ENCODE data around the gene ATOH8. TPM values are rescaled to one million over a fixed set of nuclear protein-coding genes. Genes with fewer than 3 reads are reported as not detected.
A peak's percentile ranks its signal among the peaks of the same experiment; 100 is the strongest.

The ATOH8 gene
- polyA plus RNA-seq, 2 of the 4 experiments (the other 2 are of a cell fraction) = 1.8 to 20.0 TPM

DNA sequence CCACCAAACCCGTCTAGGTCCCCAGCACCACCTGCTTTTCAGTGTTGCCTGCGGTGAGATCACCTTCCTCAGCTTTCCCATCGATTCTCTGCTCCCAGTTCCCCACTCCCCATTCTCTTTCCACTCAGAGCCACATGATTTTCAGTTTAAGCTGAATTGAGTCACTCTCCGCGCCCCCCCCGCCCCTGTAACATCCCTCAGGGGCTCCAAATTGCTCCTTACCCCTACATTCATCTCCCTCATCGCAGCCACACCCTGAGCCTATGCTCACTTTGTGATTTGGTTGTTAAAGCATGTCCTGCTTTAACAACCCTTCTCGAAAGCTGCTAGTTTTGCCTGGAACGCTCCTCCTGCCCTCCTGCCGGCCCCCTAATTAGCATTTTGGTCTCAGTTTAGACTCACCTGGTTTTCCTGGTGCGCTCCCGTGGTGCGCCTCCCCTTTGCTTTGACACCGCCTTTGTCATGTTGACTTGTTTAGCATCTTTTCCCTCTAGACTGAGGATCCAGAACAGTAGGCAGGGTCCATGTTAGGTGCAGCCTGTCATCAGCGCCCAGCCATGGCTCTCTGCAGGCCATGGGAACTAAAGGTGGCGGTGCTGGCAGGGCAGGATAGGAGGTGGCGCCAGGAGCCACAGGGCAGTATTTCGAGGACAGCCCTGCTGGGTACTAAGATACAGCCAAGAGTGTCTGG lies 74.2 kb downstream of the ATOH8 start:
- POLR2A ChIA-PET = interaction anchor here (0.6 to 2.0 kb wide), 3 partner anchors 75 to 367 kb away, joined by 3 to 11 read pairs (median 4); partner anchors contain the start of gene IMMT
- CTCF ChIA-PET = interaction anchor here (0.5 to 35.1 kb wide), 105 partner anchors 8 to 543 kb away, joined by 3 to 1675 read pairs (median 5); partner anchors contain the start of genes ATOH8, MRPL35, POLR1A and PTCD3
- peak; percentile 8 to 16; a peak in 4 of 6 replicates for ATAC-seq
- DNase-seq (ENCODE audit: low read depth in 1 of 2, low spot score in 1 of 2) = no peak
- H3K27ac ChIP-seq = peak overlapping the region; percentile 74 to 84
- WGBS (ENCODE audit: missing lambda C conversion rate) = 68% methylated on average over 18 of the region's 18 CpGs
- H3K9me3 ChIP-seq = no peaks in the 10 kb centered on the region
- peak overlapping the region; percentile 87 for H3K4me2 ChIP-seq
- peak overlapping the region; percentile 21; the same call in 1 of the 3 replicates for H3K4me3 ChIP-seq
- TF ChIP-seq, protein P1, sequence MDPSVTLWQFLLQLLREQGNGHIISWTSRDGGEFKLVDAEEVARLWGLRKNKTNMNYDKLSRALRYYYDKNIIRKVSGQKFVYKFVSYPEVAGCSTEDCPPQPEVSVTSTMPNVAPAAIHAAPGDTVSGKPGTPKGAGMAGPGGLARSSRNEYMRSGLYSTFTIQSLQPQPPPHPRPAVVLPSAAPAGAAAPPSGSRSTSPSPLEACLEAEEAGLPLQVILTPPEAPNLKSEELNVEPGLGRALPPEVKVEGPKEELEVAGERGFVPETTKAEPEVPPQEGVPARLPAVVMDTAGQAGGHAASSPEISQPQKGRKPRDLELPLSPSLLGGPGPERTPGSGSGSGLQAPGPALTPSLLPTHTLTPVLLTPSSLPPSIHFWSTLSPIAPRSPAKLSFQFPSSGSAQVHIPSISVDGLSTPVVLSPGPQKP (IDR thresholded peaks at IDR 0.05; ENCODE audit: low read depth, low read length) = no peak
- TF ChIP-seq RNF2 (IDR thresholded peaks at IDR 0.05; ENCODE audit: borderline replicate concordance, low read depth) (no peak), CBX8 (IDR thresholded peaks at IDR 0.05) (no peak), CHD4 (IDR thresholded peaks at IDR 0.05; ENCODE audit: borderline replicate concordance) (no peak), RFX5 (IDR thresholded peaks at IDR 0.05) (no peak), HEYL (CRISPR knock-in tag; IDR thresholded peaks at IDR 0.05) (no peak), EHMT2 (IDR thresholded peaks at IDR 0.05; ENCODE audit: low read depth) (no peak), ESRRA (IDR thresholded peaks at IDR 0.05; ENCODE audit: borderline replicate concordance, low read length) (no peak), JUN (IDR thresholded peaks at IDR 0.05) (no peak), GATA3 (IDR thresholded peaks at IDR 0.05; ENCODE audit: borderline replicate concordance) (no peak), JUNB (IDR thresholded peaks at IDR 0.05) (no peak)
- TF ChIP-seq, protein P2, sequence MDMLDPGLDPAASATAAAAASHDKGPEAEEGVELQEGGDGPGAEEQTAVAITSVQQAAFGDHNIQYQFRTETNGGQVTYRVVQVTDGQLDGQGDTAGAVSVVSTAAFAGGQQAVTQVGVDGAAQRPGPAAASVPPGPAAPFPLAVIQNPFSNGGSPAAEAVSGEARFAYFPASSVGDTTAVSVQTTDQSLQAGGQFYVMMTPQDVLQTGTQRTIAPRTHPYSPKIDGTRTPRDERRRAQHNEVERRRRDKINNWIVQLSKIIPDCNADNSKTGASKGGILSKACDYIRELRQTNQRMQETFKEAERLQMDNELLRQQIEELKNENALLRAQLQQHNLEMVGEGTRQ (IDR thresholded peaks at IDR 0.05) = no peak
- TF ChIP-seq, protein P3, sequence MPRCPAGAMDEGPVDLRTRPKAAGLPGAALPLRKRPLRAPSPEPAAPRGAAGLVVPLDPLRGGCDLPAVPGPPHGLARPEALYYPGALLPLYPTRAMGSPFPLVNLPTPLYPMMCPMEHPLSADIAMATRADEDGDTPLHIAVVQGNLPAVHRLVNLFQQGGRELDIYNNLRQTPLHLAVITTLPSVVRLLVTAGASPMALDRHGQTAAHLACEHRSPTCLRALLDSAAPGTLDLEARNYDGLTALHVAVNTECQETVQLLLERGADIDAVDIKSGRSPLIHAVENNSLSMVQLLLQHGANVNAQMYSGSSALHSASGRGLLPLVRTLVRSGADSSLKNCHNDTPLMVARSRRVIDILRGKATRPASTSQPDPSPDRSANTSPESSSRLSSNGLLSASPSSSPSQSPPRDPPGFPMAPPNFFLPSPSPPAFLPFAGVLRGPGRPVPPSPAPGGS (IDR thresholded peaks at IDR 0.05) = no peak
- TF ChIP-seq, protein P4, sequence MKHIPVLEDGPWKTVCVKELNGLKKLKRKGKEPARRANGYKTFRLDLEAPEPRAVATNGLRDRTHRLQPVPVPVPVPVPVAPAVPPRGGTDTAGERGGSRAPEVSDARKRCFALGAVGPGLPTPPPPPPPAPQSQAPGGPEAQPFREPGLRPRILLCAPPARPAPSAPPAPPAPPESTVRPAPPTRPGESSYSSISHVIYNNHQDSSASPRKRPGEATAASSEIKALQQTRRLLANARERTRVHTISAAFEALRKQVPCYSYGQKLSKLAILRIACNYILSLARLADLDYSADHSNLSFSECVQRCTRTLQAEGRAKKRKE (CRISPR knock-in tag; IDR thresholded peaks at IDR 0.05; ENCODE audit: low read depth) = no peak
- FAIRE-seq = no peak
- peaks cover 8% of the 10 kb centered on the region for H3K4me1 ChIP-seq

DNA sequence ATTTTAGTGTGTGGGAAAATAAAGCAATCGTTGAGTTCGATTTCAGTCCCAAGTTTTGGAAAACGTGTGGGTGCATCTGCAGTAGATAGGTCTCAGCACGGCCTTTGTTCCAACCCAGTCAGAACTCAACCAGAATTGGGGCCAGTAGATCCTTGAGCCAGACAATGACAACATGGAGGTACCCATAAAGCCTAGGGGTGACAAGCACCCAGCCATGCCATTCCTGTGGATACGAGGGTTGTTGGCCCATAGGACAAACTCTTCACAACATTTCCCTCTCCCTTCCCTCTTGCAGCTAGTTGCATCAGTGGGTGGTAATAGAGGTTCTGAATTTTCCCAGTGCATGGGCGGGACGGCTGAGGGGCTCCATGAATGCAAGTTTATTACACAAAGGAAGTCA lies 74.9 kb downstream of the ATOH8 start:
- no peak for DNase-seq (ENCODE audit: low read depth in 1 of 2, low spot score in 1 of 2)
- peak overlapping the region; percentile 4 to 84; a peak in 3 of 6 replicates for H3K27ac ChIP-seq
- no peak for FAIRE-seq
- POLR2A ChIA-PET = no interaction called here
- peaks cover 8% of the 10 kb centered on the region for H3K4me1 ChIP-seq
- no peak overlapping the region for H3K4me2 ChIP-seq
- WGBS (ENCODE audit: missing lambda C conversion rate) = 95% methylated on average over 7 of the region's 7 CpGs
- no peak overlapping the region for H3K4me3 ChIP-seq
- CTCF ChIA-PET = interaction anchor here (2.1 to 35.1 kb wide), 8 partner anchors 11 to 257 kb away, joined by 14 to 1675 read pairs (median 94); partner anchors contain the start of genes ATOH8 and ST3GAL5
- no peak for ATAC-seq
- H3K9me3 ChIP-seq = no peaks in the 10 kb centered on the region
- TF ChIP-seq, protein P5, sequence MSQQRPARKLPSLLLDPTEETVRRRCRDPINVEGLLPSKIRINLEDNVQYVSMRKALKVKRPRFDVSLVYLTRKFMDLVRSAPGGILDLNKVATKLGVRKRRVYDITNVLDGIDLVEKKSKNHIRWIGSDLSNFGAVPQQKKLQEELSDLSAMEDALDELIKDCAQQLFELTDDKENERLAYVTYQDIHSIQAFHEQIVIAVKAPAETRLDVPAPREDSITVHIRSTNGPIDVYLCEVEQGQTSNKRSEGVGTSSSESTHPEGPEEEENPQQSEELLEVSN (IDR thresholded peaks at IDR 0.05; ENCODE audit: borderline replicate concordance, low read depth) = no peak
- TF ChIP-seq HOXB13 (CRISPR knock-in tag; IDR thresholded peaks at IDR 0.05; ENCODE audit: low read depth) = no peak
- TF ChIP-seq NR3C1 (IDR thresholded peaks at IDR 0.05) = no peak
- TF ChIP-seq, protein P6, sequence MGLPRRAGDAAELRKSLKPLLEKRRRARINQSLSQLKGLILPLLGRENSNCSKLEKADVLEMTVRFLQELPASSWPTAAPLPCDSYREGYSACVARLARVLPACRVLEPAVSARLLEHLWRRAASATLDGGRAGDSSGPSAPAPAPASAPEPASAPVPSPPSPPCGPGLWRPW (IDR thresholded peaks at IDR 0.05) = no peak
- TF ChIP-seq ESRRA (IDR thresholded peaks at IDR 0.05; ENCODE audit: borderline replicate concordance, low read length) = no peak
- no peak for TF ChIP-seq MAZ (IDR thresholded peaks at IDR 0.05; ENCODE audit: borderline replicate concordance, low read depth, low read length)
- TF ChIP-seq, protein P7, sequence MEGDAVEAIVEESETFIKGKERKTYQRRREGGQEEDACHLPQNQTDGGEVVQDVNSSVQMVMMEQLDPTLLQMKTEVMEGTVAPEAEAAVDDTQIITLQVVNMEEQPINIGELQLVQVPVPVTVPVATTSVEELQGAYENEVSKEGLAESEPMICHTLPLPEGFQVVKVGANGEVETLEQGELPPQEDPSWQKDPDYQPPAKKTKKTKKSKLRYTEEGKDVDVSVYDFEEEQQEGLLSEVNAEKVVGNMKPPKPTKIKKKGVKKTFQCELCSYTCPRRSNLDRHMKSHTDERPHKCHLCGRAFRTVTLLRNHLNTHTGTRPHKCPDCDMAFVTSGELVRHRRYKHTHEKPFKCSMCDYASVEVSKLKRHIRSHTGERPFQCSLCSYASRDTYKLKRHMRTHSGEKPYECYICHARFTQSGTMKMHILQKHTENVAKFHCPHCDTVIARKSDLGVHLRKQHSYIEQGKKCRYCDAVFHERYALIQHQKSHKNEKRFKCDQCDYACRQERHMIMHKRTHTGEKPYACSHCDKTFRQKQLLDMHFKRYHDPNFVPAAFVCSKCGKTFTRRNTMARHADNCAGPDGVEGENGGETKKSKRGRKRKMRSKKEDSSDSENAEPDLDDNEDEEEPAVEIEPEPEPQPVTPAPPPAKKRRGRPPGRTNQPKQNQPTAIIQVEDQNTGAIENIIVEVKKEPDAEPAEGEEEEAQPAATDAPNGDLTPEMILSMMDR (IDR thresholded peaks at IDR 0.05) = no peak

Data from A549 (cell line).